ENCODE results near the gene NUP50. TPM values are rescaled to one million over a fixed set of nuclear protein-coding genes. Genes with fewer than 3 reads are reported as not detected.

NUP50 gene
- total and polyA plus RNA-seq, 2 of the 13 experiments (the other 11 are each of a cell fraction or from before 2014, with no cell fraction given): 14.2 to 52.4 TPM

- TF ChIP-seq ZNF280D (CRISPR knock-in tag; IDR thresholded peaks at IDR 0.05) (peak; percentile 11; the same call in 1 of the 2 replicates), TERF1 (CRISPR knock-in tag; IDR thresholded peaks at IDR 0.05) (no peak), MBD4 (IDR thresholded peaks at IDR 0.05; ENCODE audit: borderline replicate concordance, low read length) (no peak), ZNF878 (CRISPR knock-in tag; IDR thresholded peaks at IDR 0.05) (no peak; the same call in 1 of the 2 replicates), REXO4 (CRISPR knock-in tag; IDR thresholded peaks at IDR 0.05; ENCODE audit: borderline replicate concordance) (no peak), KLF6 (CRISPR knock-in tag; IDR thresholded peaks at IDR 0.05) (no peak), HNF1B (CRISPR knock-in tag; IDR thresholded peaks at IDR 0.05) (peak; percentile 71), SRSF4 (IDR thresholded peaks at IDR 0.05; ENCODE audit: low read depth, low read length, poor library complexity, severe bottlenecking) (no peak), KDM2A (CRISPR knock-in tag; IDR thresholded peaks at IDR 0.05; ENCODE audit: borderline replicate concordance, low read depth) (no peak), STAT6 (CRISPR knock-in tag; IDR thresholded peaks at IDR 0.05; ENCODE audit: borderline replicate concordance) (no peak), CENPT (CRISPR knock-in tag; IDR thresholded peaks at IDR 0.05; ENCODE audit: low read depth) (no peak), RFX1 (IDR thresholded peaks at IDR 0.05) (no peak)
Observed at GRCh38 chr22:45159652-45160462, 3.9 kb upstream of the NUP50 start (continued).
